HG02588 (cell line): ENCODE measurements around the gene RNF17.

ENCODE experiments used
- ATAC-seq: cut with Tn5 transposase; IDR thresholded peaks from one replicate; pipeline ENCODE4 v1.9.1; 2021; ENCODE audit warnings: mild to moderate bottlenecking, moderate library complexity; ENCODE audit not compliant: unreplicated experiment

The RNF17 gene

GRCh38 chr13:24763596-24764275, at the start of gene RNF17:
RNF17 (plus strand) TSS chr13:24764169; CDS start chr13:24764204, 35 bp downstream.
- ATAC-seq: no peak

GRCh38 chr13:24716011-24716410, 48.0 kb upstream of the RNF17 start:
- no peak for ATAC-seq

GRCh38 chr13:24716446-24716845, 47.5 kb upstream of the RNF17 start:
- ATAC-seq: no peak

GRCh38 chr13:24717217-24717616, 46.8 kb upstream of the RNF17 start:
- no peak for ATAC-seq

GRCh38 chr13:24718192-24718965, 45.6 kb upstream of the RNF17 start:
- ATAC-seq: no peak

- no peak for ATAC-seq
Observed at GRCh38 chr13:24719139-24719538, 44.8 kb upstream of the RNF17 start.

- ATAC-seq: no peak
Observed at GRCh38 chr13:24723206-24723605, 40.8 kb upstream of the RNF17 start.

GRCh38 chr13:24724714-24725113, 39.3 kb upstream of the RNF17 start:
- no peak for ATAC-seq

- ATAC-seq: no peak
Observed at GRCh38 chr13:24725379-24725778, 38.6 kb upstream of the RNF17 start.

- peak; percentile 80 for ATAC-seq
Observed at GRCh38 chr13:24727731-24728601, 36.0 kb upstream of the RNF17 start.

GRCh38 chr13:24730873-24731567, 32.9 kb upstream of the RNF17 start:
- peak; percentile 62 for ATAC-seq

GRCh38 chr13:24734950-24735349, 29.0 kb upstream of the RNF17 start:
- no peak for ATAC-seq

- no peak for ATAC-seq
Observed at GRCh38 chr13:24737042-24737441, 26.9 kb upstream of the RNF17 start.

- no peak for ATAC-seq
Observed at GRCh38 chr13:24738366-24738847, 25.6 kb upstream of the RNF17 start.

- no peak for ATAC-seq
Observed at GRCh38 chr13:24740014-24740890, 23.7 kb upstream of the RNF17 start.

- ATAC-seq: no peak
Observed at GRCh38 chr13:24741016-24741662, 22.8 kb upstream of the RNF17 start.

- ATAC-seq: no peak
Observed at GRCh38 chr13:24741791-24742190, 22.2 kb upstream of the RNF17 start.

GRCh38 chr13:24742294-24742693, 21.7 kb upstream of the RNF17 start:
- no peak for ATAC-seq

- ATAC-seq: no peak
Observed at GRCh38 chr13:24742977-24743376, 21.0 kb upstream of the RNF17 start.
